ENCODE measurements around the gene SCYGR4. TPM values are rescaled to one million over a fixed set of nuclear protein-coding genes. Genes with fewer than 3 reads are reported as not detected.

SCYGR4 gene
- total and polyA plus RNA-seq, 9 of the 15 experiments (the other 6 are each of a cell fraction or from before 2014, with no cell fraction given) = 0.09 TPM; not detected in 8

DNA sequence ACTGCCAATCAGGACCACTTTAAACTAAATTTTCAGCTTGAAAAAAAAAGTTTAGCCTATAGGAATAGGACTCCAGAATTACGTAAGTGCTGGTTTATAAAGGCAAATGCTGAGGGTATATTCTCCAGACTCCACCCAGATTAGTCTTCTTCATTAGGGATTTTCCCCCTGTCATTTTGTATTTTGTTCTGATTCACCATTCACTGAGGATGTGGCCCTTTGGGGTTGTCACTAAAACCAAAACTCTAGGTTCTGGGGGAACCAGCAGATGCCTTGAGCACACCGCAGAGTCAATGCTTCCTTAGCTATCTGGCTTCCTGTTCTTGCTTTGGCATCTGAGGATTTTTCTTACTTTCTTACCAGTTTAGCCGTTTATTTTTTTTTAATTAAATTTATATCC, 10.5 kb downstream of the SCYGR4 start (continued):
- TF ChIP-seq, protein P1, sequence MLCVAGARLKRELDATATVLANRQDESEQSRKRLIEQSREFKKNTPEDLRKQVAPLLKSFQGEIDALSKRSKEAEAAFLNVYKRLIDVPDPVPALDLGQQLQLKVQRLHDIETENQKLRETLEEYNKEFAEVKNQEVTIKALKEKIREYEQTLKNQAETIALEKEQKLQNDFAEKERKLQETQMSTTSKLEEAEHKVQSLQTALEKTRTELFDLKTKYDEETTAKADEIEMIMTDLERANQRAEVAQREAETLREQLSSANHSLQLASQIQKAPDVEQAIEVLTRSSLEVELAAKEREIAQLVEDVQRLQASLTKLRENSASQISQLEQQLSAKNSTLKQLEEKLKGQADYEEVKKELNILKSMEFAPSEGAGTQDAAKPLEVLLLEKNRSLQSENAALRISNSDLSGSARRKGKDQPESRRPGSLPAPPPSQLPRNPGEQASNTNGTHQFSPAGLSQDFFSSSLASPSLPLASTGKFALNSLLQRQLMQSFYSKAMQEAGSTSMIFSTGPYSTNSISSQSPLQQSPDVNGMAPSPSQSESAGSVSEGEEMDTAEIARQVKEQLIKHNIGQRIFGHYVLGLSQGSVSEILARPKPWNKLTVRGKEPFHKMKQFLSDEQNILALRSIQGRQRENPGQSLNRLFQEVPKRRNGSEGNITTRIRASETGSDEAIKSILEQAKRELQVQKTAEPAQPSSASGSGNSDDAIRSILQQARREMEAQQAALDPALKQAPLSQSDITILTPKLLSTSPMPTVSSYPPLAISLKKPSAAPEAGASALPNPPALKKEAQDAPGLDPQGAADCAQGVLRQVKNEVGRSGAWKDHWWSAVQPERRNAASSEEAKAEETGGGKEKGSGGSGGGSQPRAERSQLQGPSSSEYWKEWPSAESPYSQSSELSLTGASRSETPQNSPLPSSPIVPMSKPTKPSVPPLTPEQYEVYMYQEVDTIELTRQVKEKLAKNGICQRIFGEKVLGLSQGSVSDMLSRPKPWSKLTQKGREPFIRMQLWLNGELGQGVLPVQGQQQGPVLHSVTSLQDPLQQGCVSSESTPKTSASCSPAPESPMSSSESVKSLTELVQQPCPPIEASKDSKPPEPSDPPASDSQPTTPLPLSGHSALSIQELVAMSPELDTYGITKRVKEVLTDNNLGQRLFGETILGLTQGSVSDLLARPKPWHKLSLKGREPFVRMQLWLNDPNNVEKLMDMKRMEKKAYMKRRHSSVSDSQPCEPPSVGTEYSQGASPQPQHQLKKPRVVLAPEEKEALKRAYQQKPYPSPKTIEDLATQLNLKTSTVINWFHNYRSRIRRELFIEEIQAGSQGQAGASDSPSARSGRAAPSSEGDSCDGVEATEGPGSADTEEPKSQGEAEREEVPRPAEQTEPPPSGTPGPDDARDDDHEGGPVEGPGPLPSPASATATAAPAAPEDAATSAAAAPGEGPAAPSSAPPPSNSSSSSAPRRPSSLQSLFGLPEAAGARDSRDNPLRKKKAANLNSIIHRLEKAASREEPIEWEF (CRISPR knock-in tag; IDR thresholded peaks at IDR 0.05) = no peak

DNA sequence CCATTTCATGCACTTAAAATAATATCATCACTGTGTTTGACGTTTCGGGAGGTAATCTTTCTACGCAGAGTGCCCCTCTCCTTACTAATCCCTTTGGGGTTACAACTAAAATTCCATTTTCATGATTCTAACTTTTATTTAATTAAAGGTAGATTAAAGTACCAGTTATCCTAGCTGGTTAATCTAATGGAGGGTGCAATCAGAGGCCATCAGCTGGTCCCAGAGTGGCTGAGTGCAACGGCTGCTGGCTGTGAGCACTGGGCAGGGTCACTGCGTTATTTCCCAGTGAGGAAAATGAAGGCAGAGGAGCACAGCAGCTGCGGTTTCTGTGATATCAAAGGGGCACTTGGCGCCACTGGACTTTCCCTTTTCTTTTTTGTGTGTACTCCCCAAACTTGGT, 12.1 kb downstream of the SCYGR4 start:
- in situ Hi-C loops (cut with MboI) (no loop called here), intact Hi-C loops (cut with micrococcal nuclease) (no loop called here)
- DNase-seq (ENCODE audit: extremely low read depth in 1 of 4, low spot score in 3 of 4) (no peak), FAIRE-seq (no peak), ATAC-seq (no peak)
- no peaks in the 10 kb centered on the region for H3K4me1 ChIP-seq (replicated peaks in 1 of 2; ENCODE audit: control insufficient read depth in 2 of 2, insufficient read depth in 2 of 2, low read length in 2 of 2)
- 1% methylated on average over 7 of the region's 7 CpGs for WGBS (ENCODE audit: insufficient coverage, low coverage, missing lambda C conversion rate)
- H3K79me2 ChIP-seq (ENCODE audit: control insufficient read depth, insufficient read depth, low read length) = no peaks in the 10 kb centered on the region
- no peak overlapping the region for H3K4me3 ChIP-seq
- no TSS peak for BruUV-seq (replicated peaks)
- no peak overlapping the region for H3K27ac ChIP-seq (ENCODE audit: extremely low read depth, low read depth, low read length)
- H3K27me3 ChIP-seq (ENCODE audit: control insufficient read depth in 2 of 2, insufficient read depth in 2 of 2, low read length in 2 of 2) = peaks cover 5 to 18% of the 10 kb centered on the region in 2 experiments; a peak in 4 of 5 replicates
- POLR2A ChIA-PET = no interaction called here
- H3K36me3 ChIP-seq (ENCODE audit: control insufficient read depth, insufficient read depth, low read length) = no peaks in the 10 kb centered on the region
- CTCF ChIA-PET (ENCODE audit: low intra/inter-chr PET ratio) = no interaction called here
- H2AFZ ChIP-seq (ENCODE audit: low read depth, low read length) = no peak overlapping the region
- H3K9ac ChIP-seq (ENCODE audit: insufficient read depth in 1 of 2, low read depth in 2 of 2, low read length in 2 of 2) = no peak overlapping the region
- H3K9me3 ChIP-seq (replicated peaks; ENCODE audit: control insufficient read depth, insufficient read depth, low read depth, low read length) = no peaks in the 10 kb centered on the region
- TF ChIP-seq ZFPM2 (CRISPR knock-in tag; IDR thresholded peaks at IDR 0.05) = no peak
- TF ChIP-seq ZNF444 (CRISPR knock-in tag; IDR thresholded peaks at IDR 0.05) = no peak
- no peak for TF ChIP-seq DACH1 (IDR thresholded peaks at IDR 0.05; ENCODE audit: partially characterized antibody)
- TF ChIP-seq, protein P2, sequence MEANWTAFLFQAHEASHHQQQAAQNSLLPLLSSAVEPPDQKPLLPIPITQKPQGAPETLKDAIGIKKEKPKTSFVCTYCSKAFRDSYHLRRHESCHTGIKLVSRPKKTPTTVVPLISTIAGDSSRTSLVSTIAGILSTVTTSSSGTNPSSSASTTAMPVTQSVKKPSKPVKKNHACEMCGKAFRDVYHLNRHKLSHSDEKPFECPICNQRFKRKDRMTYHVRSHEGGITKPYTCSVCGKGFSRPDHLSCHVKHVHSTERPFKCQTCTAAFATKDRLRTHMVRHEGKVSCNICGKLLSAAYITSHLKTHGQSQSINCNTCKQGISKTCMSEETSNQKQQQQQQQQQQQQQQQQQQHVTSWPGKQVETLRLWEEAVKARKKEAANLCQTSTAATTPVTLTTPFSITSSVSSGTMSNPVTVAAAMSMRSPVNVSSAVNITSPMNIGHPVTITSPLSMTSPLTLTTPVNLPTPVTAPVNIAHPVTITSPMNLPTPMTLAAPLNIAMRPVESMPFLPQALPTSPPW (CRISPR knock-in tag; IDR thresholded peaks at IDR 0.05) = no peak
- H3K4me2 ChIP-seq (ENCODE audit: insufficient read depth, low read length) = no peak overlapping the region
- no peaks in the 10 kb centered on the region for H3K9me1 ChIP-seq (ENCODE audit: control insufficient read depth, insufficient read depth, low read length)
- H4K20me1 ChIP-seq (replicated peaks; ENCODE audit: control insufficient read depth, insufficient read depth, low read length) = no peaks in the 10 kb centered on the region

Data from K562 (cell line).